ENCODE results near the gene RNU2-63P.
"Not testable (repeated sequence)": the region's sequence is repeated elsewhere in the genome, so short reads cannot be mapped to it uniquely, and the experiment has no call there.

Gene RNU2-63P

DNA sequence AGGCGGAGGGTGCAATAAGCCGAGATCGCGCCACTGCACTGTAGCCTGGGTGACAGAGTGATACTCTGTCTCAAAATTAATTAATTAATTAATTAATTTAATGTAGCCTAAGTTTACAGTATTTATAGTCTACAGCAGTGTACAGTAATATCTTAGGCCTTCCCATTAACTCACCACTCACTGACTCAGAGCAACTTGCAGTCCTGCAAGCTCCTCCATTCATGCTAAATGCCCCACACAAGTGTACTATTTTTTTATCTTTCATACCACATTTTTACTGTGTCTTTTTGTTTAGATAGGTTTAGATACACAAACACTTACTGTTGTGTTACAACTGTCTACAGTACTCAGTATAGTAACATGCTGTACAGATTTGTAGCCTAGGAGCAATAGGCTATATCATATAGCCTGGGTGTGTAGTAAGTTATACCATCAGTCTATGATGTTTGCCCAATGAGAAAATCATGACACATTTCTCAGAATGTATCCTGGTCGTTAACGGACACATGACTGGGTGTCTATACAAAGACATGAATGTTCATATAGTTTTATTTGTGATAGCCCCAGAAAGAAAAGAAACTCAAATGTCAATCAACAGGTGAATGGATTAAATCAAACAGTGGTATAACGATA is 15.8 kb upstream of the RNU2-63P start:
- no peak for DNase-seq

DNA sequence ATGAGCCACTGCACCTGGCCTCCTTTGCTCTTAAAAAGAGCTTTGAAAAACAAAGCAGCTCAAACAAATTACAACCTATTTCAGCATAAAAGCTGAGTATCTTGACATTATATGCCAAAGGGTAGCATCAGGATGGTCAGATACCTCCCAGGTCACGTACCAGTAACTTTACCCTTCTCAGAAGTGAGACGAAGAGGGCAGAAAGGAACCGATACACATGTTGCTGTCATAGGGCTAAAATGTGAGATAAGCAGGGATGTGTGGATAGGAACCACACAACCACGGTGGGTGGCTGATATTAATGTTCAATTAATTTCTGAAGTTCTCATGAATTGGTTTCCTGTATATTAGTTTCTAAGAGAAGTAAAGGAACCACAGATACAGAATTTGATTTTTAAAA is 12.6 kb upstream of the RNU2-63P start:
- DNase-seq: no peak

DNA sequence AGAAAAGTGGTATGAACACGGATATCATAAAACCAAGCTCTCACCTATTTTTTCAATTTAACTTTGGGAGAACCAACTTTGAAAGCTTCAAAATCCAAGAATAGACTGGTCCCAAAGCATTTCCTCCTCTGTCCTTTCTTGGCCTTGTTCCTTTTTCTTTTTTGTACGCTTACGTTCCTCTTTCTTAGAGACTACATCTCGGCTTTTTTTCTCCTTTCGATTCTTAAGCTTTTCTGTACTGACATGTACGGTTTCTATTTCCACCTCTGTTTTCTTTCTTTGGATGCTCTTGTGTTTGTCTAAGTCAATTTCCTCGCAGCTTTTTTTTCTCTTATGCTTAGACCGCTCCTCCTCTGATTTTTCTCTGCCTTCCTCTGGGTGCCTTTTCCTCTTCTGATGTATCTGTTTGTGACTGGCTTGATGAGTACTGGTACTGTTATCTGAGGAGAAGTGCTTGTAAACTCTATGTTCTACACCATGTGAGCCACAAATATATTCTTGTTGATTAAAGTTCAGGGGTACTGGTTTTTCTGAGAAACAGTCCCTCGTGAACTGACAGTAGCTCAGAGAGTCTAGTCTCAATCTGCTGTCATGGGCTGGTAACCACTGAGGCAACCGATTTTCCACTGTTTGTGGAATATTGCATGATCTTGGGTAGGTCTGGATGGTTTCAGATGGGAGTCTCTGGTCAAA is 11.5 kb upstream of the RNU2-63P start:
- DNase-seq: no peak

DNA sequence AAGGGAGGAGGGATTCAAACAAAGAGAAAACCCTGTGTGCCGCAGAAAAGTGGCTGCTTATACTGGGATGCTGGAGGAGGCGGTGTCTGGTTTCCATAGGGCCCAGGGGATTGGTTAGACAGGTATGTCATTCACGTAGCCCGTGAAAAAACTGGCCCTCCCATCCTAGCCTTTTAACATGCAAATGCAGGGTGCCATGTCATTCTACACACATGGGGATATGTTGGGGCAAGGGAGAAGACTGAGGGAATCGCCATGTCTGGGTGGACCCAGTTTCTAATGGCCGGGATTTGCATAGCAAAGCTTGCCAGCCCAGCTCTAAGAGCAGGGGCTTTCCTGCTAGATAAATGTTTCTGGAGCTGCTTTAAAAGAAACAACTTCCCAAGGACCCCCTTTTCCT is 8.2 kb upstream of the RNU2-63P start:
- DNase-seq: no peak

DNA sequence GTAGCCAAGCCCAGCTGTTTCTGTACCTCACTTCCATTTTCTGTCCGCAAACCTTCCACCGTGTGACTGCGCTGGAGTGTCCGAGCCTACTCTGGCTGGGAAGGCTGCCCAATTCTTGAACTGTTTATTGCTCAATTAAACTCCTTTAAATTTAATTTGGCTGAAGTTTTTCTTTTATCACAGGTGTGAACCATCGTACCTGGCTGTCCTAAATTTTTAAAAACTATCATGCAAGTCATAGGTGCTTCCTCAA is 6.2 kb upstream of the RNU2-63P start:
- no peak for DNase-seq

DNA sequence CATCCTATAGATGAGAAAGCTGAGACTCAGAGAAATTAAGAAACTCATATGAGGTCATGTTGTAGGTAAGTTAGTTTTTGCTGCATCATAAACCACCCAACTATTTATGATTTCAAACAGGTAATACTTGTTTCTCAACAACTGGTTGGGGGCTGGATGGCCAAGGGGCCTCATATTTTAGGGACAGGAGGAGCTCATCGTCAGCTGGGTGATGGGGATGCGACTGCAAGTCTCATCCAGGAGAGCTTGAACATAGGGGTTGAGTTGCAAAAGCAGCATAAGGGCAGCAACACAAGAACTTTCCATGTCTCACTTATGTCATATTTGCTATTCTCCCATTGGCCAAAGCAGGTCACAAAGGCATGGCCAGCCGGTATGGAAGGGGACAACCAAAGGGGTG is 3.6 kb upstream of the RNU2-63P start:
- no peak for DNase-seq

DNA sequence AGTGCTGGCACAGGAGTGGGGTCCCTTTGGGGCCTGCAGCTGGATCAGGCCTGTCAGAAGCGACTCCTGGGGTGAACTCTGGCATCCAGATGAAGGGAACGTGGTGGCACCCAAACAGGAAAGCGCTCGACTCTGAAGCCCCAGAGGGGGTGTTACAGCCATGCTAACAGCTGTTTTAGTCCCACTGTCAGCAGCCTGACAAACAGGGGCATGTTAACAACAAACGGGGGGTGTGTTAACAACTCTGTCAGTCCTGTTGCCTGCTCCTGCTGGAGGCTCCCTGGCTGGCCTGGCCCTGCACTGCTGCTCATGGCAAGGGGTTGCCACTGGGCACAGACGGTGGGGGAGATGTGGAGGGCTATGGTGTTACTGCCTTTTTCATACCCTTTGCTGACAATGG is 2.6 kb upstream of the RNU2-63P start:
- DNase-seq: no peak

DNA sequence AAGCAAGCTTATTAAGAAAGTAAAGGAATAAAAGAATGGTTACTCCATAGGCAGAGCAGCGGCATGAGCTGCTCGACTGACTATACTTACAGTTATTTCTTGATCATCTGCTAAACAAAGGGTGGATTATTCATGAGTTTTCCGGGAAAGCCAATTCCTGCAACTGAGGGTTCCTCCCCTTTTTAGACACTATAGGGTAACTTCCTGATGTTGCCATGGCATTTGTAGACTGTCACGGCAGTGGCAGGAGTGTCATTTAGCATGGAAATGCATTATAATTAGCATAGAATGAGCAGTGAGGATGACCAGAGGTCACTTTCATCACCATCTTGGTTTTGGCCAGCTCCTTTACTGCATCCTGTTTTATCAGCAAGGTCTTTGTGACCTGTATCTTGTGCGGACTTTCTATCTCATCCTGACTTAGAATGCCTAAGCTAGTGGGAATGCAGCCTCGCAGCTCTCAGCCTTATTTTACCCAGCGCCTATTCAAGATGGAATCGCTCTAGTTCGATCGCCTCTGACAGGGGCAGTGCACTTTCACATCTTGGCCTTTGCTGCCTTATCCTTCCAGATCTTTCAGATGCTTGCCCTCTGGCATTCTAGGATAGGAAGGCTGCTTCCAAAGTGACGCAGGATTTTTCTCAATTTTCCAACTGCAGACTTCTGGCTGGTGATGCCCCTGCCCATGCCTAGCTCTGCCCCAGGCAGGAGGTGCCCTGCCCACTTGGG is 1.9 kb upstream of the RNU2-63P start:
- DNase-seq: not testable (repeated sequence)

DNA sequence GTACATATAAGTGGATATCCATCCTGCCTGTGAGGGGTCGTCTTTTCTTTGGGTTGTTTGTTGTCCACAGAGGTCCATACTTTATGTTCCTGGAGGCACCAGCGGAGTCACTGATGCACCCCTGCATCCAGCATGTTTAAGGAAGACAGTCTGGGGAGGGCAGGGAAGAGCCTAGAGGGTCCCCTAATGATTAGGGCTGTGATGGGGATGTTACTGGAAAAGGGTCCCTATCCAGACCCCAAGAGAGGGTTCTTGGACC is 1.4 kb upstream of the RNU2-63P start:
- not testable (repeated sequence) for DNase-seq

DNA sequence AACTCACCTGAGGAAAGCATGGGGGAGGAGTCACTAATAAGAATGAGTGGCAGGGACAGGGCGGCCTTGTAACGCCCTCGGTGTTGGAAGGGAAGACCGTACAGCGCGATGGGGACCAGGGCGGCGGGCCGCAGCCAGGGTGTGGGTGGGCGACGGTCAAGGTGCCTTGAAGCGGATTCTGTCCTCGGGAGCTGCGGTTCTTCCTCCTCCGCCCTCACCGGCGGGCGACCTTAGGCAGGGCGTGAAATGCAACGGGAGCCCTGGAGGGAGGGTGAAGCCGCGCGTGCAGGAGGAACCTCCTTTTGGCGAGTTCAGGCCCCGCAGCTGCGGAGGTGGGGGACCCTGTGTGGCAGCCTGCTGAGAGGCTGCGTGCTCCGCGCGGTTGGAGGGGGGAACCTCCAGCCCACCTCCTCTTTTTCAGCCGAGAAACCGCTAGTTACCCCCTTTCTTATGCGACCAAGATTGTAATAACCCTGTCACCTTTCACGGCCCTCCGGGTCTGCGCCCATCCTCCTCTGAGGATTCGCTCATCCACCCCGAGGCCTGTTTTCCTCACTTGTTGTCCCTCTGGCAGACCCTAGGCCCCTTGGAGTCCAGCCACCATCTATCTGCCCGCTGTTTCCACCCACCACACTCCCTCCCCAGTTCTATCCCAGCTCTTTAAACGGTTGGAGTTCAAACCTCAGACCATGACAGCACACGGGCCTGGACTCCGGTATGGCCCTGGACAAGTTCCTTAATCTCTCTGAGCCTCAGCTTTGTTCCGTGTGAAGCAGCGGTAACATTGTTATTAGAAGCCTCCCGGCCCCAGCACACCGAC is 823 bp upstream of the RNU2-63P start:
- DNase-seq: peak in 17 of 56 donors; percentile 21 to 86 (median 62)

DNA sequence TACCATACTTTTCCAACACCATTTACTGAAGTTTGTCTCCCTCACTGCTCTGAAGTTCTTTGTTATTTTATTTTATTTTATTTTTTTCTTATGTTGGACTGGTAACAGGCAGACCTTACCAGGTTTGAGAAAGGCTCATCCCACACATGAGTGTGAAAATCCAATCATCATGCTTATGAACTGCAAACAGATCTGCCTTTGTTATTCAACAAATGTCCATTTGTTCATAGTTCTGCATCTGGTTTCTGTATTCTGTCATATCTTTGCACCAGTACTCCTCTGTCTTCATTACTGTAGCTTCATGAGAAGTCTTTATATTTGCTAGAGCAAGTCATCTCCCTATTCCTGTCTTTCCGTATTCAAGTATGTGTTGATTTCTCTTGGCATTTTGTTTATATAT is 5.3 kb downstream of the RNU2-63P start:
- DNase-seq: peak in 1 of 56 donors; percentile 21

DNA sequence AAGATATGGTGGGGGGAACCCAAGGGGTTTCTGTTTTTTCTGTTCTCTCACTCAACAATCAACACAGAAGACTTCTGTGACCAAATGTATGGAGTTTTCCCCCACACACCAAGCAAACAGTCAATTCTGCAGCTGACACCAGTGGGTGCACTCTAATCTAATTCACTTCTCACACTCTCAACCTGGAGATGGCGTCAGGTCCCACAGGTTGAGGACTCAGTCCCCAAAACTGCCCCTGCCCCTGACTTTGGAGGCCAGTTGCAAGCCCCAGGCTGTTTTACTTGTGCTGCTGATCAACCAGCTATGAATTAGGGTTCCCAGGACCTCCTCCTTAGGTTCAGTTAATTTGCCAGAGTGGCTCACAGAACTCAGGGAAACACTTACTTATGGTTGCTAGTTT is 6.2 kb downstream of the RNU2-63P start:
- DNase-seq: no peak

DNA sequence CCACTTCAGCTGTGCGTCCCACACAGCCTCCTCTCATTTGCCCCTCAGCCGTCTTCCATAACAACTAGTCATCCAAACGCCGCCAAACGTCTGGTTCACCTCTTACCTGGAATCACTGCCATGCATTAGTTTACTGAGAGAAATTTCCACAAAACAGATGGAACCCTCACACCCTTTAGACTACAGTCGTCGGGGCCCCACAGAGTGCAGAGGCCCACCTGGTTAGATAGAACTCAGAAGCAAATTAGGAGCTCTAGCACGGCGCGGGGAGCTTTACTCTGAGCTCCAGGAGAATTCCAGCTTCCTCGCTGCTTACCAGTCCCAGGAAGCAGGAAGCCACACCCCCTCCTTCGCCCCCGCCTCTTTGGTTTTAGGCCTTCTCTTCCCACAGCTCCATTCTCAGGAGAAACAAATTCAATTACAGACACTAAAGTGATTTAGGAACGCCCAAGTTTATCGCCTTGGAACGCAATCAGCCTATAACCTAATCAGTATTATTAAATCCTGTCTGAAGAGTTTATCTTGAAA is 9.4 kb downstream of the RNU2-63P start:
- DNase-seq: no peak

DNA sequence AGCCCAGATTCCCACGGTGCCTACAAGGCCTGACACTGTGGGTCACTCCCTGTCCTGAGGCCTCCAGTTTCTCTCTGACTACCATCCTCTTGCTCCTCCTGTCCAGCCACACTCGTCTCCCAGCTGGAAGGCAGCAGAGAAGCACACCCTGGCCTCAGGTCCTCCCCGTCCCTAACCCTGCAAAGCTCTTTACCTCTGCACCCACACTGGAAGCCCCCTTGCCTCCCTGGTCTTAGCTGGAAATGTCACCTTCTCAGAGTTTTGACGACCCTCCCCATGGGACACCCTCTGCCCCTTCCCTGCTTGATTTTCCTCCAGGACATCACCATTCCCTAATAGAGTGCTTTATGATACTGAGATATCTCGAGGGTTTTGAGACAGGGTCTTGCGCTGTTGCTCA is 10.6 kb downstream of the RNU2-63P start:
- DNase-seq: no peak

DNA sequence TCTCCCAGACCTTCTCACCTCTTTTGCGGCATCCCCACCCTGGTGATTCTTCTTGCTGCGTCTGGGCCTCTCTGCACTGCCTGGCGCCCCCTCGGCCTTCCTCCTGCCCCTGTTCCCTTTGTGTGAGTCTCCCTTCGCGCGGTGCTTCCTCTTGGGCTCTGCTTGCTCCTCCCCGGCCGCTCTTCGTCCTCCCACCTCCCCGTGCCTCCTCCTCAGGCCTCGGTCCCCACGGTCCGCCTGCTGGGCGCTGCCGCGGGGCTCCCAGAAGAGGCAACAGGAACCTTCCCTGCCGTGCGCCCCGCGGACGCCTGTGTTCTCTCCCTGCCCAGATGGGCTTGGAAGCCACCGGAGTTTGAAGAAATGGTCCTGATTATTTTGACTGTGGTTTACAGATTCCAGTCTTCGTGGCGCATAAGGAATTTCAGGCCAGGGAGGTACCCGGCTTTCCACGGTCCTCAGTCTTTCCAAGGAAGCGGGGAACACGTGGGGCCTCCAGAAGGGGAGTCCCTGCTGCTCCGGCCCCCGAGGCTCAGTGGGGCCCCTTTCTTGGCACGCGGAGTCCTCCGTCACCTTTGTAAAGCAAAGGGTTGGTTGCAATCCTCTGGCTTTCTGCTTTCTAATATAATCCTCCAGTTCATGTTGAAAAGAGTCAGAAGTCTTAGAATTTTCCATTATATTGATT is 13.1 kb downstream of the RNU2-63P start:
- DNase-seq: peak in 1 of 56 donors; percentile 19

DNA sequence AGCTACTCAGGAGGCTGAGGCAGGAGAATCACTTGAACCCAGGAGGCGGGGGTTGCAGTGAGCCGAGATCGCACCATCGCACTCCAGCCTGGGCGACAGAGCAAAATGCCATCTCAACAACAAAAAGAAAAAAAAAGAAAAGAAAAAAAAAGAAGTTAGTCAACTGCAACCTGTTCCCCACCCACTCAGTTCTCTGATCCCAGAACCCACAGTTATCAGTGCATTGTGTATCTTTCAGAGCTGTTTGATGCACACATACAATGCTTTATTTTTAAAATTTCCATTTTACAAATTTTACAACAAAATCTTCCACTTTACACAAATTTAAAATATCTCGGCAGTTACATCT is 14.0 kb downstream of the RNU2-63P start:
- no peak for DNase-seq

DNA sequence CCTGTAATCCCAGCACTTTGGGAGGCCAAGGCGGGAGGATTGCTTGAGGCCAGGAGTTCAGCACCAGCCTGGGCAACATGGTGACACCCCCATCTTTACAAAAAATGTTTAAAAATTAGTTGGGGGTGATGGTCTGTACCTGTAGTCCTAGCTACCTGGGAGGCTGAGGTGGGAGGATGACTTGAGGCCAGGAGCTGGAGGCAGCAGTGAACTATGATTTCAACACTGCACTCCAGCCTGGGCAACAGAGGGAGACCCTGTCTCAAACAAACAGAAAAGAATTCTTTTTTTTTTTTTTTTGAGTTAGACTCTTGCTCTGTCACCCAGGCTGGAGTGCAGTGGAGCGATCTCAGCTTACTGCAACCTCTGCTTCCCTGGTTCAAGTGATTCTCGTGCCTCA is 15.9 kb downstream of the RNU2-63P start:
- not testable (repeated sequence) for DNase-seq

DNA sequence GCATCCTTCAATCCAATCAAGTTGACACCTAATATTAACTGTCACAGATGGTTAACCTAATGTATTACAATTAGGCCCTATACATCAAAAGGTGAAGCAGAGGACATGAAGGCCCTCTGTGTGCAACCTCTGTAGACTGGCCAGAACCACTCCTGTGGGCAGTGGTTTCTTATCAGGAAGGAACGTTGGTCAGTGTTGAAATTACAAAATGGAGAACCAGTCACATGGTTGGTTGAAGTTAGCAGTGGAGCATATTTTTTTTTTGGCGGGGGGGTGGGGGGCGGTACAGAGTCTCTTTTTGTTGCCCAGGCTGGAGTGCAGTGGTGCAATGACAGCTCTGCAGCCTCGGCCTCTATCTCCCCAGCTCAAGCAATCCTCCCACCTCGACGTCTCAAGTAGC is 19.8 kb downstream of the RNU2-63P start:
- DNase-seq: no peak

DNA sequence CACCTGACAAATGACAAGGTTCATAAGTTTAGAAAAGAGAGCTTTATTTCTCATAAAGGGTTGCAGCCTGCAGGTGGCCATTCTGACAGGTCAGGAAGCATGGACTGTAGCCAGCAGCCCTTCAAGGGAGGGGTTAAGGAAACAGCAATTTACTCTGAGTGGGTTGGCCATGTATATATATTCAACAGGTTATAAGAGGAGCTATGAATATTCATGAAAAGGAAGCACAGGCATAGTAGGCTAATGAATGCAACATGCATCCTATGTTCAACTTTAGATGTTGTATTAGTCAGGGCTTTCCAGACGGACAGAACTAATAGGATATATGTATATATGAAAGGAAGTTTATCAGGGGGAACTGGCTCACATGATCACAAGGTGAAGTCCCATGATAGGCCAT is 20.6 kb downstream of the RNU2-63P start:
- DNase-seq: no peak

DNA sequence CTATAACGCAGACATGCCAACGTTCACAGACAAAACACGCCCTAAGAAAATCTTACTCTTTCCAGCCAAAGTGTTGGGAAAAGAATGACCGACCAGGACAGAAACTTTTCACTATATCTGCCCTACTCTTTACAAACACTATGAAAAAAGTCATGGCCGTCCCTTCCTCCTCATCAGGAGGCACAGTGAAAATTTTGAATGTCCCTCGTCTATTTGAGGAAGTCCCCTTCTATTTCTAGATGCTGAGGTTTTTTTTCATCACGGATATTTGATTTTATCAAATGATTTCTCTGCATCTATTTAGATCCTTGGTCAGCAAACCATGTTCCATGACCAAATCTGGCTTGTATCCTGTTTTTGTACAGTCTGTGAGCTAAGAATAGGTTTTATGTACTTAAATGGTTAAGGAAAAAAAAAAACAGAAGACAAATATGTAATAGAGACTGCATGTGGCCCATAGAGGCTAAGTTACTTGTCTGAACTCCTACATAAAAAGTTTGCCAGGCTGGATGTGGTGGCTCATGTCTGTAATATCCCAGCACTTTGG is 22.0 kb downstream of the RNU2-63P start:
- not testable (repeated sequence) for DNase-seq

DNA sequence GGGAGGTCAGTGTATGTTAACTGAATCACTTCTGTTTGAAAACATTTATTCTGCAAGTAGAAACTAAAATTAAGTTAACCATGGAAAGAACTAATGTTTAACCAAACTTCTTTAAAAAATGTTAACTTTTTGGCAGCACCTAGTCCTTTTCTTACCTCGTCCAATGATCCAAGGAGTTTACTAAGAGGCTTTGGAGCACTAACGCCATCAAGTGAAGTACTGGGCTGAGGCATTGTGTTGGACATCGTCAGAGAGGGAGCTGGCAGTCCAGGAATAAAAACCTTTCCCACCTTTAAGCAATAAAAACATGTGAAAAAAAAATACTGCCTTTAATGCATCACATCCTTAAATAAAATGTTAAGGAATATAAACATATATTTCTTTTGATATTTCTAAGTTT is 23.8 kb downstream of the RNU2-63P start:
- DNase-seq: not testable (repeated sequence)

Data from amygdala (tissue), 56 donors.